GM21786 (cell line): ENCODE data around the gene ARMS2.

Source experiments
- ATAC-seq: cut with Tn5 transposase; IDR thresholded peaks from one replicate; pipeline ENCODE4 v1.9.1; 2021; ENCODE audit not compliant: unreplicated experiment

Gene ARMS2, protein sequence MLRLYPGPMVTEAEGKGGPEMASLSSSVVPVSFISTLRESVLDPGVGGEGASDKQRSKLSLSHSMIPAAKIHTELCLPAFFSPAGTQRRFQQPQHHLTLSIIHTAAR

DNA sequence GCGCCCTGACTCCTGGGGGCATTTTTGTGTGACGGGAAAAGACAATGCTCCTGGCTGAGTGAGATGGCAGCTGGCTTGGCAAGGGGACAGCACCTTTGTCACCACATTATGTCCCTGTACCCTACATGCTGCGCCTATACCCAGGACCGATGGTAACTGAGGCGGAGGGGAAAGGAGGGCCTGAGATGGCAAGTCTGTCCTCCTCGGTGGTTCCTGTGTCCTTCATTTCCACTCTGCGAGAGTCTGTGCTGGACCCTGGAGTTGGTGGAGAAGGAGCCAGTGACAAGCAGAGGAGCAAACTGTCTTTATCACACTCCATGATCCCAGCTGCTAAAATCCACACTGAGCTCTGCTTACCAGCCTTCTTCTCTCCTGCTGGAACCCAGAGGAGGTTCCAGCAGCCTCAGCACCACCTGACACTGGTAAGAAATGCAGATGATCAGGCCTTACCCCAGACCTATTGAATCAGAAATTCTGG lies at the start of gene ARMS2:
Gene ARMS2 (plus strand): TSS at position 51 of the 478 bp plus-strand sequence. CDS start 75 bp downstream, at position 126.
- ATAC-seq = no peak

DNA sequence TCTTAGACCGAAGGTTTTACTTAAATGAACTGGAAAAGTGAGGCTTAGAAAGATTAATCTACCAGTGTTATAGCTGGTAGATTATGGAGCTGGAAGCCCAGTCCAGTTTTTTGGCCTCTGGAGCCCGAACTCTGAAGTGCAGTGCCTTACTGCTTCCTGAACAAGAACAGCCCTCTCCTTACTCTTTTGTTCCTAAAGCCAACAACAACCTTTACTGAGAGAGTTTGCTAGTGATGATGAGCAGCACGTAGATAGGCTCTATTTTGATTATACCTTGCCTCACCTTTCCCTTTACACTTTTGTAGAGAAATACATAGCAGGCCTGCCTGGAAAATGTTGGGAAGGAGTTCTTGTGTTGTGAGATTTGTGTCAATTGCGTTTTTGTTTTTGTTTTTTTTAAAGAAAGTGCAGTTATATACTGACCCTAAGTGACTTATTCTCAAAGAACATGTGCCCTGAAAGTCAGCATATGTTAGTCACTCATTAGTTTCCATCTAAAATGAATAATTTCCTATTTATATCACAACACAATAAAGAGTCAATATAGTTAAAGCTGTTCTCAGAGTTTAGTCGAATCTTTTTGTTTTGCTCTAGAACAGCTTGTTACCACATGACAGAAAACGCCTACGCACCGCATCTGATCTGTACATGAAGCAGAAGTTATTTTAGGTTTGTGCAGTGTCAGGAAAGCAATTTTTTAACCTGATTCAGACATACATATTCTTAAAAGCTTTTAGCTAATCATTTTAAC lies 46.9 kb upstream of the ARMS2 start:
- no peak for ATAC-seq

DNA sequence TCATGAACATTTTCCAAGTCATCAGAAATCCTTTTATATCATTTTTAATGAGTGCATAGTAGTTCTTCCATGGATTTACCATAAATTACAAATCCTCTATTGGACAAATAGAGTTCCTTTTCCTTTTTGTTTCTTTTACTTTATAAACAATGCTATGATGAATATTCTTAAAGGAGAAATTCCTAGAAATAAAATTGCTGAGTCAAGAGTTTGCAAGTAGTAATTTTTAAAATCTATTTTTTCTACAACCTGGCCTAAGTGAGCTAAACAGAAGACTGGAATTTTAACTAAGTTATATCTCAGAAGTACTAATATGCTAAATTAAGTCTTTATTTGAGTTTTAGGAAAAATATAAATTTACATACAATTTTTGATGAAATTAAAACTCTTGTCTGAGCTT lies 41.1 kb upstream of the ARMS2 start:
- ATAC-seq = no peak

DNA sequence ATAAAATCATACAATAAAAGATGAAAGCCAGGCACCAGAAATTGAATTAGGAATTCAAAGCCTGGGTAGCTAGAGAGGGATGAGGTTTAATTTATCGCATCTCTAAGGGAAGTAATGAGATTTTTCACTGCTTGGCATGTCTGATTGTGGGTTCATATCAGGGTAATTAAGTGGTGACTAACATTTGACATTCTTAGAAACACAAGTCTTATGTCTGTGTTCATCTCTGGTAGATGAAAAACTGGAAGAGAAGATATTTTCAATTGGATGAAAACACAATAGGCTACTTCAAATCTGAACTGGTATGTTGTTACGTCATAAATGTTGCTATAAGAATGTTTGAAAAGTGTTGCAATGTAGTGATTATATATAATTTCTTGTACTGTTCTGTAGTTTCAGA lies 36.8 kb upstream of the ARMS2 start:
- ATAC-seq = no peak

DNA sequence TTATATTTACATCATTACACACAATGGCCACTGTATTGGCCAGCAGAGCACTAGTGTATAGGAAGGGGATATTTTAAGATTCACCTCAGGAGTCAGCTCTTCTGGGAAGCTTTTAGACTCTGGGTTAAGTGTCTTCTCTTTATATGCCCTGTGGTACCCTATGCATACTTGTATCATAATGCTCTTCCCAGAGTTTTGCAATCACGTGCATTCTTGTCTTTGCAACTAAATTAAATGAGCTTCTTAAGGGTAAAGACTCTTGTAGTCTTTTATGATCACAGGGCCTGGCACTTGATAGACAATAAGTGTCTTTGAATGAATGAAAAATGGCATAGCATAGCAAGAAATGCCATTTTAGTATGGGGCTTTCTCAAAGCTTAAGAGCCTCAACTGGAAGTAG lies 35.4 kb upstream of the ARMS2 start:
- ATAC-seq = no peak

DNA sequence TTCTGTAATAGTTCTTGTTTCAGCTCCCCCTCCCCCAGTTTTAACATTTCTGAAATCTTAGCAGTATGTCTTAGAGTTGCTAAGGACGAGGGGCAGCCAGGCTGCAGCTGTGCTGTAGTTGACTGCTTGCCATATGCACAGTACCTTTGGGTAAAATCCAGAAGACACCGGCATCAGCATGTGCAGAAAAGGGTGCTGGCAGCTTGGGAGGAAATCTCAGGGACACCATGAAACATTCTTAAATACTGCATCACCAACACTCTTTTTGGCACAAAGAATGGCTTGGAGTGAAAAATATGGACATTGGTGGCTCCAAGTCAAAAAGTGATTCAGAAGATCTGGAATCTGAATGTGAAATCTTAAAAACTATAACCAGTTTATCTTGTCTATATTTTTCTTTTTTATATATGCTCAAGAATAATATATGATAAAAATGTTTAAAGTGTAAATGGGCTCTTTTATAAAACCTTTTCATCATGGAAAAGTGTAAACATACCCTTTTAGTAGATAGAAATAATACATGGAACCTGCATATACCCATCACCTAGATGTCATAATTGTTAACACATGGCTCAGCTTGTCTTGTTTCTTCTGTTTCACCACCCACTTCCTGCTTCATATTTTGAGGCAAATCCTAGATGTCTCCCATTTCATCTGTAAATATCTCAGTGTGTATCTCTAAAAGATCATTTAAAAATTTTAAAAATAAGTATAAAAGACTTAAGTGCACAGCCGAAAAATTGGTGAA lies 34.4 kb upstream of the ARMS2 start:
- no peak for ATAC-seq

DNA sequence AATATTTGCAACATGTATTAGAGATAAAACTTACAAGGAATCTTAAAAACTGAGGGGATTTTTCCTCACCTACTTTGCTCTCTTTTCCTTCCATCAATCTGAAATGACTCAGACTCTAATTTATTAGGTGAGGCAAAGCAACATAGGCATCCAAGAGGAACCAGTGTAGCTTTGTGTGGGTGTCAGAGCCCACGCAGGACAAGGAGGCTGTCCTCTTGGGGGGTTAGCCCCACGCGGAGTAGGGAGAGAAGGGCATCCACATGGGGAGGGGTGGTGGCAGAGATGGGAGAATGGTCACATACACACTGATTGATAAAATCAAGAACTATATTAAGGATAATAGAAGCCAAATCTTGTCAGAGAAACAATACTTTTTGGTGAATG lies 33.8 kb upstream of the ARMS2 start:
- ATAC-seq = no peak

DNA sequence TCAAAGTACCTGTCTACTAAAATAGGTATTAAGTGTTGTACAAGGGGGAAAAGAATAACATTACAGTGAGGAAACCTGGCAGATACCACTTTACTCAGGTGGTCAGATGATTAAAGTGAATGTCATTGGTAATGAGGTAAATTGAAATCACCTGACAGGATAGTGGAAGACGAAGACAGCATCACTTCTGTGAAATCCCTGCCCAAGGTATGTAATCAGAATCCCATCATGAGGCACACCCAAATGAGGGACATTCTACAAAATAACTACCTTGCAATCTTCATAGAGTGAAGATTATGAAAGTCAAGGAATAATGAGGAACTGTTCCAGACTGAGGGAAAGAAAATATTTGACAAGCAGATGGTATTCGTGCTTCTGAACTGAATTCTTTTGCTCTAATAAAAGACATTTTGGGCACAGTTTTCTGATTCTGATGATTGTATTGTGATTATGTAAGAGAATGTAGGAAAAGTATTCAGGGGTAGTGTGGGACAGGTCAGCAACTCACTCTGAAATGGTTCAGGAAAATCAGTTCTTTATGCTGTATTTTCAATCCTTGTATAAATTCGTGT lies 33.3 kb upstream of the ARMS2 start:
- no peak for ATAC-seq

DNA sequence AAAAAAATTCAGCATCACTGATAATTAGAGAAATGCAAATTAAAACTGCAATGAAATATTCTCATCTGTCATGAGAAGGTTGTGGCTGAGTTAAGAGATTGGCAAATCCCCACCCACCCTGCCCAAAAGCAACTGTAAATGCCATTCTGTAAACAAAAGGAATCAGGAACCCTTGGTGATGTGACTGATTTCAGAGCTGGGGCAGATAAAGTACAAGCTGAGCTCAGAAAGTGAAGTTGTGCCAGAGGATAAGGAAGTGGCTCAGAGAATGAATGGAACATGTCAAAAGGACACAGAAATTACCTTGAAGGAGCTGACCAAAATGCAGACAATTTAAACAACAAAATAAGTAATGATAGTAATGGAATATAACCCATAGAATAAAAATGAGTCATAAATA lies 32.7 kb upstream of the ARMS2 start:
- ATAC-seq = no peak

DNA sequence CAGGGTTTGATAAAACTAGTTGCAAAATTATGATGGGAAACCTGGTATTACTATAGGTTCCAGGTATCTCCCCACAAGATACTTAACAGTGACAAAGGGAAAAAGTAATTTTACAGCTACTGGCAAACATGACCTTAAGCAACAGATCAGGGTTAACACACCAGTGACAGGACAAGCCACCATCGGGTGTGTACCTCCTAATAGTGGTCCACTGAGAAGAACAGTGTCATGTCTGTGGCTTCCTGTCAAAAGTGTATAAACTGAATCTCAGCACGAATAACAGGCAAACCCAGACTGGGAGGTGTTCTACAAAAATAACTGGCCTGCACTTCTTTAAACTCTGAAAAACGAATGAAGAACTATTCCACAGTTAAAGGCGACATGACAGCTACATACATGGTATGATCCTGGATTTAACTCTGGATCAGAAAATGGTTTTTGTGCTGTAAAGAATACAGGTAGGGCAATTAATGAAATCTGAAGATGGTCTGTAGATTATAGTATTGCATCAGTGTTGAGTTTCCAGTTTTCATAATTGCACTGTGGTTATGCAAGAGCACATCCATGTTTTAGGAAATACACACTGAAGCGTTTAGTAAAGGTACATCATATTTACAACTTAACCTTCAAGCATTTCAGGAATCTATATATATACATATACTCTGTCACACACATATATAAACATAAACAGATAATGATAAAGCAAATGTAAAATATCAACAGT lies 32.0 kb upstream of the ARMS2 start:
- ATAC-seq = no peak

DNA sequence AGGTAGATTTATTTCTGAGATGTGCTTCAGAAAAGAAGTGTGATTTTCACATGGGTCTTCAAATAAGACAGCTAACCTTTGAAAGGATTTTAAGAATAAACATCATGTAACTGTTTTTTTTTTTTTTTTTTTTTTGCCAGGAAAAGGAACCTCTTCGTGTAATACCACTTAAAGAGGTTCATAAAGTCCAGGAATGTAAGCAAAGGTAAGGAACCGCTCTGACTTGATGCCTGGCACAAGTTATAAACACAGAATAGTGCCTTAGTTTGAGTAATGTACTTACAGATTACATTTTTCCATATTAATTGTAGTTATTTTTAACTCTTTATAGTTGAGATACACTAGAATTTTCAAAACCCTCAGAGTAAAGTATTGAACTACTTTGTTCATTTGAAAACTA lies 30.4 kb upstream of the ARMS2 start:
- no peak for ATAC-seq

DNA sequence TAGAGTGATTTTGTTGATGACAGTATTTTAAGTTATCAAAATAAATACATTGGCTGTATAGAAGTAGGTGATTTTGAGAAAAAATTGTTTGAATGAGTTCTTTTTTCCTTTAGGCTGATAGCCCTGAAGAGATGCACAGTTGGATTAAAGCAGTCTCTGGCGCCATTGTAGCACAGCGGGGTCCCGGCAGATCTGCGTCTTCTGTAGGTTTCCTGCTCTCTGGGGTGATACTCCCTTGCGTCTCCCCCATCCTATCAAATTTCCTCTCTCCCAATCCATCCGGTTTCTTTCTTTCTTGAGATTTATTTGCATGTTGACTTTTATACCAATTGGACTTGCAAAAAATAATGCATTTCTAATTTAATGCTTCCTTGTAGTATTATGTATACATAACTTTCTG lies 27.6 kb upstream of the ARMS2 start:
- ATAC-seq = no peak

DNA sequence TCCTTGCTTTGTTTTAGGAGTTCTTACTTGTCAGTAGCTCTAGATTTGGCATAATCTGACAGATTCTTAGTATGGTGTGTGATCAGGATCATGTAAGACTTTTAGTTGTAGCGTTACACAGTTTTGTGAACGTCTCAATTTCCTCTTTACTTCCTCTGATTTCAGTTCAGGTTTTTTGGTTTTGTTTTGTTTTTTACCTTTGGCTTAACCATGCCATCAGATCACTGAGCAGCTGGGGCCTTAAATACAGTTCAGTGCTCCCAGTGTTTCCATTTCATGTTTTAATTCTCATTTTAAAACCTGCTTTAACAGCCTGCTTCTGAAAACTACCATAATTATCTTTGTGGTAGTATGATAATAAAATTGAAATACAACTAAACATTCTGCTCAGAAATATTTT lies 27.2 kb upstream of the ARMS2 start:
- ATAC-seq = no peak

DNA sequence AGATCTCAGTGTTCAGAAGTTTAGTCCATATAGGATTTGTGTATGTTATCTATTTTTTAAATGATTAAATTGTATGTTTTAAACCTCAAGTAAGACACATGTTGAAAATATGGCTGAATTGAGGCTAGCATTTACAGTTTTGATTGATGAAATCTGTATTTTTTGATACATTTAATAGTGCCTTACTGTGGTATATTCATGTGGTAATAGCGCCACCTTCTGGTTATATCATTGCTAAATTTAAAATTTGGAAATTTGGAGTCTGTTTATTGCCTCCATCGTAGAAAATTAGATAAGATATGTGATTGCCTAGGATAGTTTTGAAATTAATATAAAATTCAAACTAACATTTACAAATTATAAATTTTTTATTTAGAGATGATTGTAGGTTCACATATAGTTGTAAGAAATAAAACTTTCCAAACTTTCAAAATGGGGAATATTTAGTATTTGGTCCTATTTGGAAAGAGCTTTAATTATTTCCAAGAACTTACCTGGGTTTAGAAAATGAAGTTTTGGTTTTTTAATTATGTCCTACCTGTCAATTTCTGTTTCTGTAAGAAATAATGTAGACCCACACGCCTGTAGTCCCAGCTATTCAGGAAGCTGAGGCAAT lies 19.1 kb upstream of the ARMS2 start:
- no peak for ATAC-seq

DNA sequence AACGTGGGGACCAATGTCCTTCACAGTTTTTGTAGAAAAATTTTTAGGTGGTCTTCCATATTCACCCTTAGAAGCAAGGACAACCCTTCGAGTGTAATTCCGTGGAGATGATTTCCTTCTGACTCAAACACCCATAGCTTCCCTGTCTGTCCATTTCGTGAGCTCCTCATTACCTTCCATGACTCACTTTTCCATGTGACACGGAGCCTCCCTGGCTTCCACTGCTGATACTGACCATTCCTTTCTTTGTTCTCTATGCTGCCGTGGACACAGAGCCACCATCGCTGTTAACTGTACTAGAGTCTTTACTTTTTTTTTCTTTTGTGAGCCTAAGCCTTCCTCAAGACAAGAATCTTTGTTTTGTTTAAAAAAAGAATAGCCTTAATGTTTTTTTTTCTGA lies 12.5 kb upstream of the ARMS2 start:
- ATAC-seq = no peak

DNA sequence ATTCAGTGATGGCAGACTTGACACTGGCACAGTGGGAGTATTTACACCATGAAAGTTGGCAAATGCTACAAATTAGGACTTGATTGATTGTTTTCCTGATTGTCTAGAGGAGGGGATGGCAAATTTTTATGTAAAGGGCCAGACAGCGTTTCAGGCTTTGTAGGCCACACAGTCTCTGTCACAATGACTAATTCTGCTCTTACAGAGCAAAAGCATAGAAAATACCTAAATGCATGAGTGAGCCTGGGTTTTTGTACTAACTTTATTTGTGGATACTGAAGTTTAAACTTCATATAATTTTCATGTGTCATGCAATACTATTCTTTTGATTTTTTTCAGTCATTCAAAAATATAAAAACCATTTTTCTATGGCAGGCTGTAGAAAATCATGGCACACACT lies 9.0 kb upstream of the ARMS2 start:
- no peak for ATAC-seq

DNA sequence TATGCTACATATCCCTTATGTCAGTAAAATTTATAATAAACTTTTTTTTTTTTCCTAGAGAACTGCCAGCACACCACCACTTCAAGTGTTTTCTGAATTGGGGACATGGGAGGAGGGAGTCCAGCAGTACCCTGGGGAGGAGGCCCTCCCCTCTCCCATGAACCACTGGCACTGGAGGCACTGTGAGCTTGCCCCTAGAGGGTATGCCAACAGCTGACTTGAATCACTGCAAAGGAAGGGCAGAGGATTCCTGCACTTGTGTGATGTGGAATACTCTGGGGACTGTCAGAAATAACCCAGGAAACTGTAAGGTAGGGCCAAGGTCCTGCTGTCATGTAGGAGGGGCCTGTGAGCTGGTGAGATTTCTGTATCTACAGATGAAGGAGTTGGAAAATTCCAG lies 8.5 kb upstream of the ARMS2 start:
- ATAC-seq = no peak

DNA sequence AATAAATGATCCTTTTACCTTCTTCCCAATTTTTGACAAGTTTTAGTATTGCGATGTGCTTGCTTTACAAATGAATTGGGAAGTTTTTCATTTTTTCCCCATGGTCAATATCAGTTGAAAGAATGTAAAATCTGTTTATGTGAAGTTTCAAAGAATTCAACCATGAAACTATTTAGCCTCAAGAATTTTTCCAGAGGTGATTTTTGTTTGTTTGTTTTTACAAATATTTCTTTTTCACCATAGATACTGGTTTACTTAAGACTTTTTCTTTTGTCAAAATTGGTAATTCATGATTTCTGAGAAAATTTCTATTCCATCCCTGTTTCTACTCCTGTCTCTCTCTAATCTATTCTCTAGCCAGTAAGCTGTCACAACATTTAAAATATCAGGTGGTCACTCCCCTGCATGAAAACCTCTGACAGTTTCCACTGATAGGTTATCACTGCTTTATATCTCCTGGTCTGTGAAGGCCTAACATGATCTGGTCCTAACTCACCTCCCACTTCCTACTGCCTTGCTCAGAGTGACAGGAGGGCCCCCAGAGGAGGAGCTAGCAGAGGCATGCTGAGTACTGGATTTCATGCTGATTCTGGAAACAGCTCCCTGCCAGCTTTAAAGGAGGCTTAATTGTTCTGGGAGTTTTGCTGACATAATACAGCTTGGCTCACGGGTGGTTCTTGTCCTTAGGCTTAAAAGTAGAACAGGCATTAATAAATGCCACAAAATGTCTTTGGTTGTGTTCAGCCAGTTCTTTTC lies 7.6 kb upstream of the ARMS2 start:
- ATAC-seq = no peak

DNA sequence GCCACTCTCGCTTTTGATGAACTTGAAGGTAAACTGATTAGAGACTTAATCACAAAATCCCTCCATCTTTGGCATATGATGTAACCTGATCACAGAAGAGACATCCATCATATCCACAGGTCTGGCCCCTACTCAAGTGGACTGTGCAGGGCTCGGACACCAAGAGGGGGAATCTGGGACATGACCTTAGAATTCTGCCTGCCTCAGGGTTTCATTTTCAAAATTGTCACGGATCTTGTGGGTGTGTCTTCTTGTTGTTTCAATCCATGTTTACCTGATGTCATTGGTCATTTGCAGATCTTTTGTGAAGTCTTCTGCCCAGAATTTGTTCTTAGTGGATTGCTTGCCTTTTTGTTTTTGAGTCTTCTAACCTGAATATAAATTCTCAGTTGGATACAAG lies 5.9 kb upstream of the ARMS2 start:
- ATAC-seq = no peak

DNA sequence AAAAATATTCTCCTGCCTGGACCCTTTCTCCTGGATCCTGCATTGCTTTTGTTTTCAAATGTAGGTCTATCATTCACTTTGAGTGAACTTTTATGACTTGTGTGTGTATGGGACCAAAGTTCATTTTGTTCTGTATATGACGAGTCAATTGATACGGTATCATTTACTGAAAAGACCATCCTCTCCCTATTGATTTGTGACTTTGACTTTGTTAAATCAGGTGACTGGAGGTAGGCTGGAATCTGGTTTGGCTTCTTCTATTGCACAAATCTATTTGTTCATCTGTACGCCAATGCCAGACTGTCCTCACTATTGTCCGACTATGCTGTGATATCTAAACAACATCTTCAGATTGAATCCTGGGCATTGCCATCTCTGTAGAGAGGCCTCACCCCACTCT lies 5.3 kb upstream of the ARMS2 start:
- ATAC-seq = no peak
